Adrenal gland (tissue), 5 donors: ENCODE data around the gene IL1R2.

Experiments used
- CTCF ChIP-seq, 6 experiments: fragments of 450-650 bp in 4 of 6; fragments of 200-600 bp in 2 of 6; sonication (generic) in 1 of 6; IDR thresholded peaks; 1 replicate in 5 of 6; 2 replicates in 1 of 6; pipeline versions ENCODE4 v1.5.1 to v1.8.0; 2016 to 2021; ENCODE audit warnings: antibody characterized with exemption in 6 of 6, mild to moderate bottlenecking in 2 of 6, moderate library complexity in 1 of 6
- POLR2A ChIP-seq, 2 donors: fragments of 450-650 bp; IDR thresholded peaks; one replicate each; pipeline ENCODE4 v1.6.1; 2017; ENCODE audit warnings: antibody characterized with exemption in 2 of 2, mild to moderate bottlenecking in 2 of 2, moderate library complexity in 1 of 2
- donor health status: DM: no; HTN: no; CAD: no.

- no peak for TF ChIP-seq POLR2A (IDR thresholded peaks at IDR 0.05)
- no peak for TF ChIP-seq CTCF (IDR thresholded peaks at IDR 0.05)
Observed at GRCh38 chr2:102025583-102026267, 34.0 kb downstream of the IL1R2 start.
